GM12891 (cell line): ENCODE results near the gene PERCC1.
A peak's percentile ranks its signal among the peaks of the same experiment; 100 is the strongest.

Experiments used
- DNase-seq: peaks from one replicate; pipeline ENCODE4 v3.0.0; 2011; ENCODE audit warnings: low spot score; ENCODE audit not compliant: insufficient read length
- FAIRE-seq: peaks from 2 replicates; lab custom pipeline; 2011; peaks lifted over from hg19 to GRCh38; lab: Jason Lieb, UNC
- PAX5 ChIP-seq: IDR thresholded peaks from 2 replicates; pipeline ENCODE4 v1.6.1; 2011; ENCODE audit warnings: low read length, moderate library complexity, mild to moderate bottlenecking; ENCODE audit not compliant: insufficient read depth, severe bottlenecking
- POLR2A ChIP-seq: IDR thresholded peaks from 2 replicates; pipeline ENCODE4 v1.6.1; 2011; ENCODE audit warnings: low read depth, low read length, control low read depth
- POLR2AphosphoS5 ChIP-seq: IDR thresholded peaks from 2 replicates; pipeline ENCODE4 v1.6.1; 2011; ENCODE audit warnings: low read depth, low read length, control low read depth
- POU2F2 ChIP-seq: IDR thresholded peaks from 2 replicates; pipeline ENCODE4 v1.6.1; 2011; ENCODE audit warnings: low read depth, mild to moderate bottlenecking, control low read depth, low read length, moderate library complexity
- SPI1 ChIP-seq: IDR thresholded peaks from 2 replicates; pipeline ENCODE4 v1.6.1; 2011; ENCODE audit warnings: low read depth, low read length, control low read depth
- TAF1 ChIP-seq: IDR thresholded peaks from 2 replicates; pipeline ENCODE4 v1.6.1; 2011; ENCODE audit warnings: low read depth, low read length, control low read depth

The PERCC1 gene

GRCh38 chr16:1407753-1408152 lies 23.1 kb upstream of the PERCC1 start:
- DNase-seq = no peak
- no peak for TF ChIP-seq POLR2AphosphoS5
- TF ChIP-seq POLR2A = no peak
- no peak for TF ChIP-seq SPI1
- no peak for TF ChIP-seq PAX5
- no peak for TF ChIP-seq POU2F2
- TF ChIP-seq TAF1 = no peak

GRCh38 chr16:1408171-1408837 lies 22.6 kb upstream of the PERCC1 start:
- FAIRE-seq = peak; percentile 98
- TF ChIP-seq POLR2AphosphoS5 (no peak), PAX5 (no peak), SPI1 (no peak; the same call in 1 of the 2 replicates), TAF1 (no peak), POU2F2 (no peak), POLR2A (no peak)

More at GRCh38 chr16:1407753-1408152, 23.1 kb upstream of the PERCC1 start:
- no peak for FAIRE-seq

GRCh38 chr16:1412847-1413246 lies 18.0 kb upstream of the PERCC1 start:
- TF ChIP-seq SPI1 = no peak
- no peak for TF ChIP-seq POLR2A
- no peak for TF ChIP-seq PAX5
- no peak for TF ChIP-seq POU2F2
- no peak for TF ChIP-seq TAF1
- no peak for TF ChIP-seq POLR2AphosphoS5
- DNase-seq (no peak), FAIRE-seq (no peak)

More at GRCh38 chr16:1408171-1408837, 22.6 kb upstream of the PERCC1 start:
- peak; percentile 95 for DNase-seq

- FAIRE-seq (peak; percentile 72), DNase-seq (peak; percentile 73)
- TF ChIP-seq SPI1 (peak; percentile 38; the same call in 1 of the 2 replicates), POLR2AphosphoS5 (no peak), POLR2A (no peak), TAF1 (no peak), PAX5 (no peak)
These were observed 17.0 kb upstream of the PERCC1 start for GRCh38 chr16:1413684-1414531.

- FAIRE-seq = peak; percentile 83
- peak; percentile 86 for DNase-seq
- TF ChIP-seq POU2F2 (no peak), POLR2AphosphoS5 (no peak)
These were observed 16.2 kb upstream of the PERCC1 start, which contains the start of gene UNKL for GRCh38 chr16:1414532-1415260. Gene UNKL, minus strand, starts transcription at chr16:1414704. Its CDS starts 13 bp downstream, at chr16:1414691.

GRCh38 chr16:1416521-1416941 lies 14.3 kb upstream of the PERCC1 start:
- DNase-seq = no peak
- no peak for FAIRE-seq
- TF ChIP-seq TAF1 = no peak
- no peak for TF ChIP-seq POLR2AphosphoS5
- TF ChIP-seq POU2F2 = no peak
- no peak for TF ChIP-seq POLR2A
- TF ChIP-seq PAX5 = no peak
- TF ChIP-seq SPI1 = no peak

- no peak for FAIRE-seq
These were observed 10.8 kb upstream of the PERCC1 start for GRCh38 chr16:1420111-1420539.

GRCh38 chr16:1422076-1422475 lies 8.8 kb upstream of the PERCC1 start:
- DNase-seq = no peak
- TF ChIP-seq PAX5 (no peak), TAF1 (no peak), POLR2A (no peak), POU2F2 (no peak), POLR2AphosphoS5 (no peak), SPI1 (no peak)
- no peak for FAIRE-seq

More at GRCh38 chr16:1420111-1420539, 10.8 kb upstream of the PERCC1 start:
- TF ChIP-seq SPI1 (no peak), PAX5 (no peak), POLR2AphosphoS5 (0 out of 2 replicates have a peak, but pooled peaks have one; percentile 7), TAF1 (no peak), POU2F2 (no peak)
- no peak for DNase-seq

- FAIRE-seq (no peak), DNase-seq (no peak)
- TF ChIP-seq POU2F2 (no peak), PAX5 (no peak), POLR2A (no peak), TAF1 (no peak), SPI1 (no peak), POLR2AphosphoS5 (no peak)
These were observed 6.8 kb upstream of the PERCC1 start for GRCh38 chr16:1424028-1424427.
